ENCODE data around the gene FAM227A. TPM values are rescaled to one million over a fixed set of nuclear protein-coding genes. Genes with fewer than 3 reads are reported as not detected.

Gene FAM227A
- total and polyA plus RNA-seq, 2 of the 4 experiments (the other 2 are of a cell fraction) = 1.3 to 1.4 TPM

- H3K4me2 ChIP-seq (ENCODE audit: low read depth, low read length) = peak within 1 kb of the TSS; percentile 94
- H3K4me3 ChIP-seq (ENCODE audit: insufficient read depth, low read depth, low read length) = peak within 1 kb of the TSS; percentile 99
- dilution Hi-C loops (cut with HindIII; ENCODE audit: low sequenced_read_pairs, unreplicated experiment) (no loop called here), in situ Hi-C loops (cut with MboI; ENCODE audit: low sequenced_read_pairs) (loop anchor here (10.0 kb wide), 1 partner anchor 515 kb away; the partner anchor contains the start of gene PICK1), intact Hi-C loops (cut with micrococcal nuclease) (loop anchor here (5.0 to 10.0 kb wide), 4 partner anchors 68 to 328 kb away; no protein-coding TSS in a partner anchor)
- peak within 1 kb of the TSS; percentile 73; the same call in 1 of the 2 replicates for H3K27ac ChIP-seq (ENCODE audit: insufficient read depth, low read length)
- peak within 1 kb of the TSS; percentile 91 for H4K5ac ChIP-seq (ENCODE audit: low read depth, low read length)
- 0 out of 2 replicates have a peak, but pooled peaks cover 3% of the 10 kb centered on the region for H3K9me1 ChIP-seq (ENCODE audit: insufficient read depth, low read length)
- 0 out of 2 replicates have a peak, but pooled peaks cover 2% of the 10 kb centered on the region for H3K27me3 ChIP-seq (ENCODE audit: control insufficient read depth, insufficient read depth, low read length)
- 0 out of 2 replicates have a peak within 1 kb of the TSS, but pooled peaks have one; percentile 25 for H2AK5ac ChIP-seq (ENCODE audit: low read depth, low read length)
- H2BK20ac ChIP-seq (ENCODE audit: low read depth, low read length) = no peak within 1 kb of the TSS
- H3K79me1 ChIP-seq (ENCODE audit: low read depth in 1 of 2, low read length in 2 of 2) = peaks cover 0 to 7% of the 10 kb centered on the region in 2 experiments; a peak in 1 of 4 replicates
- ATAC-seq (ENCODE audit: low read depth) (peak; percentile 94), DNase-seq (peak; percentile 69)
- H3K9ac ChIP-seq (ENCODE audit: low read depth, low read length) = peak within 1 kb of the TSS; percentile 89
- peak within 1 kb of the TSS; percentile 69; the same call in 1 of the 2 replicates for H3K23ac ChIP-seq (ENCODE audit: low read depth, low read length)
- no peak within 1 kb of the TSS for H2BK120ac ChIP-seq (ENCODE audit: low read depth, low read length)
- peak within 1 kb of the TSS; percentile 61 for H3K14ac ChIP-seq (replicated peaks; ENCODE audit: low read depth, low read length)
- no TSS peak for BruUV-seq (replicated peaks)
- CTCF ChIA-PET = interaction anchor here (0.6 to 2.8 kb wide), 2 partner anchors 159 to 518 kb away, joined by 5 to 7 read pairs; no protein-coding TSS in a partner anchor
- no peak within 1 kb of the TSS; the same call in 2 of the 3 replicates for H2BK15ac ChIP-seq (ENCODE audit: low read depth, low read length)
- no peak within 1 kb of the TSS for H2BK5ac ChIP-seq (ENCODE audit: low read depth, low read length, poor library complexity, severe bottlenecking)
- no peaks in the 10 kb centered on the region for H3K36me3 ChIP-seq (ENCODE audit: control insufficient read depth, insufficient read depth, low read length)
- H2AFZ ChIP-seq (replicated peaks; ENCODE audit: low read length, poor library complexity) = peak within 1 kb of the TSS; percentile 95
- no peaks in the 10 kb centered on the region for H3K9me3 ChIP-seq (ENCODE audit: control insufficient read depth, insufficient read depth, low read length)
- WGBS, 2 experiments (ENCODE audit: extremely low coverage in 2 of 2, insufficient read length in 1 of 2) = 0% methylated on average over 2 of the region's 64 CpGs; no CpG with 5 or more reads in 1 of the 2 experiments
- POLR2A ChIA-PET (ENCODE audit: unreplicated experiment) = interaction anchor here (0.5 kb wide), 1 partner anchor 16 kb away, joined by 4 read pairs; no protein-coding TSS in a partner anchor
- H4K20me1 ChIP-seq (ENCODE audit: insufficient read depth, low read length) = no peaks in the 10 kb centered on the region
- H3K18ac ChIP-seq (ENCODE audit: low read depth, low read length) = peak within 1 kb of the TSS; percentile 45
- peak within 1 kb of the TSS; percentile 33 for H2AK9ac ChIP-seq (replicated peaks; ENCODE audit: low read depth, low read length, poor library complexity)
- peak within 1 kb of the TSS; percentile 22 for H3K4ac ChIP-seq (ENCODE audit: low read depth, low read length)
- H4K91ac ChIP-seq (ENCODE audit: insufficient read depth, low read depth, low read length) = peak within 1 kb of the TSS; percentile 58; the same call in 1 of the 2 replicates
- peak within 1 kb of the TSS; percentile 70 for H3K56ac ChIP-seq (ENCODE audit: extremely low read depth, insufficient read depth, low read length)
- no peaks in the 10 kb centered on the region; the same call in 1 of the 2 replicates for H3K4me1 ChIP-seq (ENCODE audit: control insufficient read depth, insufficient read depth, low read length)
- H4K8ac ChIP-seq (ENCODE audit: low read depth in 2 of 2, low read length in 2 of 2) = peak within 1 kb of the TSS; percentile 86 to 93; a peak in 3 of 4 replicates
- peak; percentile 2; the same call in 1 of the 2 replicates for TF ChIP-seq MAZ (IDR thresholded peaks at IDR 0.05; ENCODE audit: borderline replicate concordance, low read depth, low read length)
- TF ChIP-seq CEBPB (IDR thresholded peaks at IDR 0.05; ENCODE audit: low read depth, low read length) = no peak
Observed at GRCh38 chr22:38569972-38570778, 86.0 kb downstream of the FAM227A start, which contains the start of gene DMC1. Gene DMC1 (minus strand): TSS chr22:38570183. CDS start chr22:38568256, 1,927 bp downstream.

All from IMR-90 (cell line).